Superior temporal gyrus (tissue), 1 donor: ENCODE measurements around the gene IQCF2.
"Not testable (repeated sequence)": the region's sequence is repeated elsewhere in the genome, so short reads cannot be mapped to it uniquely, and the experiment has no call there.

Experiments
- DNase-seq: peaks from one replicate; pipeline ENCODE4 v3.0.0-alpha.2; 2016; ENCODE audit errors: extremely low spot score

IQCF2 gene

GRCh38 chr3:51860703-51861665, at the start of gene IQCF2:
IQCF2 (plus strand) TSS chr3:51861615; CDS start chr3:51861667, 52 bp downstream.
- DNase-seq: no peak

- DNase-seq: peak; percentile 11
Measured at GRCh38 chr3:51813539-51813938, 47.9 kb upstream of the IQCF2 start.

GRCh38 chr3:51814034-51814433, 47.4 kb upstream of the IQCF2 start:
- DNase-seq: no peak

- DNase-seq: no peak
Measured at GRCh38 chr3:51815614-51816013, 45.8 kb upstream of the IQCF2 start.

- DNase-seq: no peak
Measured at GRCh38 chr3:51816723-51817122, 44.7 kb upstream of the IQCF2 start.

GRCh38 chr3:51817375-51817774, 44.0 kb upstream of the IQCF2 start:
- no peak for DNase-seq

- DNase-seq: no peak
Measured at GRCh38 chr3:51819151-51819550, 42.3 kb upstream of the IQCF2 start.

- DNase-seq: no peak
Measured at GRCh38 chr3:51819709-51820406, 41.6 kb upstream of the IQCF2 start.

- no peak for DNase-seq
Measured at GRCh38 chr3:51828297-51828696, 33.1 kb upstream of the IQCF2 start.

- no peak for DNase-seq
Measured at GRCh38 chr3:51830345-51830744, 31.1 kb upstream of the IQCF2 start.

GRCh38 chr3:51830836-51831385, 30.5 kb upstream of the IQCF2 start:
- no peak for DNase-seq

- no peak for DNase-seq
Measured at GRCh38 chr3:51836606-51837005, 24.8 kb upstream of the IQCF2 start.

- DNase-seq: no peak
Measured at GRCh38 chr3:51845129-51845528, 16.3 kb upstream of the IQCF2 start.

- DNase-seq: not testable (repeated sequence)
Measured at GRCh38 chr3:51855411-51855810, 6.0 kb upstream of the IQCF2 start.

- DNase-seq: no peak
Measured at GRCh38 chr3:51862886-51863285, 1.5 kb downstream of the IQCF2 start.

GRCh38 chr3:51868896-51869295, 7.5 kb downstream of the IQCF2 start:
- not testable (repeated sequence) for DNase-seq

GRCh38 chr3:51869304-51869703, 7.9 kb downstream of the IQCF2 start:
- no peak for DNase-seq

- DNase-seq: no peak
Measured at GRCh38 chr3:51873253-51873766, 11.9 kb downstream of the IQCF2 start.

- DNase-seq: no peak
Measured at GRCh38 chr3:51873876-51874275, 12.5 kb downstream of the IQCF2 start.

- no peak for DNase-seq
Measured at GRCh38 chr3:51874411-51874810, 13.0 kb downstream of the IQCF2 start.

- DNase-seq: no peak
Measured at GRCh38 chr3:51874889-51875288, 13.5 kb downstream of the IQCF2 start.

GRCh38 chr3:51875501-51875900, 14.1 kb downstream of the IQCF2 start, which contains the start of gene IQCF5:
IQCF5 (minus strand) TSS chr3:51875601; CDS start chr3:51875531, 70 bp downstream.
- no peak for DNase-seq
